RWPE2 (cell line): Measurements from ENCODE around the gene SERTM1.

Experiments used
- ATAC-seq: fragments of 200-7000 bp; cut with Tn5 transposase; 3 replicates; pipeline ENCODE4 v1.9.1; 2021; ENCODE audit warnings: low read depth
- DNase-seq: peaks from one replicate; pipeline ENCODE4 v3.0.0-alpha.2; 2020; ENCODE audit warnings: low spot score
- H3K27ac ChIP-seq: fragments of 450-650 bp; 2 replicates; pipeline ENCODE4 v1.5.1; 2017; ENCODE audit warnings: mild to moderate bottlenecking; ENCODE audit not compliant: poor library complexity, severe bottlenecking
- H3K27me3 ChIP-seq: fragments of 250-450 bp; sonication (Bioruptor Pico); 2 replicates; pipeline ENCODE4 v1.5.1; 2021; ENCODE audit warnings: mild to moderate bottlenecking, moderate library complexity; ENCODE audit not compliant: insufficient read depth, poor library complexity, severe bottlenecking
- H3K36me3 ChIP-seq: fragments of 250-450 bp; sonication (Bioruptor Pico); 2 replicates; pipeline ENCODE4 v1.5.1; 2020; ENCODE audit warnings: low read depth, mild to moderate bottlenecking, moderate library complexity
- H3K4me1 ChIP-seq: fragments of 250-450 bp; sonication (Bioruptor Pico); 2 replicates; pipeline ENCODE4 v1.5.1; 2021; ENCODE audit warnings: mild to moderate bottlenecking, moderate library complexity; ENCODE audit not compliant: insufficient read depth, poor library complexity, severe bottlenecking
- H3K4me3 ChIP-seq: fragments of 250-450 bp; sonication (Bioruptor Pico); 2 replicates; pipeline ENCODE4 v1.5.1; 2021; ENCODE audit warnings: mild to moderate bottlenecking, moderate library complexity; ENCODE audit not compliant: severe bottlenecking
- H3K9me3 ChIP-seq: fragments of 250-450 bp; sonication (Bioruptor Pico); 2 replicates; pipeline ENCODE4 v1.5.1; 2021; ENCODE audit warnings: mild to moderate bottlenecking, moderate library complexity; ENCODE audit not compliant: severe bottlenecking
- TF ChIP-seq, protein P1 (sequence below): fragments of 450-650 bp; IDR thresholded peaks from one replicate; pipeline ENCODE4 v1.5.1; 2017; ENCODE audit warnings: mild to moderate bottlenecking, moderate library complexity; ENCODE audit not compliant: poor library complexity, severe bottlenecking

SERTM1 gene

DNA sequence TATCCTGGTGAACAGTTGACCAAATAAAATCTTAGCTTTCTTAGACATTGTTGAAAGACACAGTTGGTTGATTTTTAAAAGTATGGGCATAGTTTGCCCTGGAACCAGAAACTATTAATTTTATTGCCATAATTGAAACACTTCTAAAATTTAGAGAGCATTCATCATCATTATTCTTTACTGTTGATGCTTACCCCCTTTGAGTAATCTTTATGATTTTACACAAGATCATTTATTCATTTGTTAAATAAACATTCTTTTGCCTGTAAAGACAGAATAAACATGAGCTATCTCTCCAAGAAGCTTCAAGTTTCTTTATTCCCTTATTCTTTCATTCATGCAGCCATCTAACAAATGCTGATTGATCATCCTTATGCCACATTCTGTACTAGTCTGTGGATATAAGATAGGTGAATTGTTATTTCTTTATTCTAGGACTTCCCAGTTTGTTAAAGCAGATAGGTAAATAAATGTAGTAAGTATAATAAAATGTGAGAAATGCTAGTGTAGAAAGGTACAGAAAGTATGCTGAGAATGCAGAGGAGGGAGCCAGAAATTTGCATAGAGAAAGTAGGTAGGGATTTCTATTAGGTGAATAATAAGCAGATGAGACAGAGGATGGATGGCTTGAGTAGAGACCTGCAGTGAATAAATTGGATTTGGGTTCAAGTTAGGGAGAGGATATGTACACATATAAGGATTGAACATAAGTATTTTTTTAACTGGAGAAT lies 8.2 kb downstream of the SERTM1 start:
- H3K27ac ChIP-seq, result no peak overlapping the region
- H3K36me3 ChIP-seq, result no peaks in the 10 kb centered on the region
- H3K4me3 ChIP-seq, result no peak overlapping the region
- DNase-seq (no peak), ATAC-seq (no peak)
- H3K4me1 ChIP-seq, result no peaks in the 10 kb centered on the region
- peaks cover 4% of the 10 kb centered on the region for H3K27me3 ChIP-seq
- TF ChIP-seq, protein P1, sequence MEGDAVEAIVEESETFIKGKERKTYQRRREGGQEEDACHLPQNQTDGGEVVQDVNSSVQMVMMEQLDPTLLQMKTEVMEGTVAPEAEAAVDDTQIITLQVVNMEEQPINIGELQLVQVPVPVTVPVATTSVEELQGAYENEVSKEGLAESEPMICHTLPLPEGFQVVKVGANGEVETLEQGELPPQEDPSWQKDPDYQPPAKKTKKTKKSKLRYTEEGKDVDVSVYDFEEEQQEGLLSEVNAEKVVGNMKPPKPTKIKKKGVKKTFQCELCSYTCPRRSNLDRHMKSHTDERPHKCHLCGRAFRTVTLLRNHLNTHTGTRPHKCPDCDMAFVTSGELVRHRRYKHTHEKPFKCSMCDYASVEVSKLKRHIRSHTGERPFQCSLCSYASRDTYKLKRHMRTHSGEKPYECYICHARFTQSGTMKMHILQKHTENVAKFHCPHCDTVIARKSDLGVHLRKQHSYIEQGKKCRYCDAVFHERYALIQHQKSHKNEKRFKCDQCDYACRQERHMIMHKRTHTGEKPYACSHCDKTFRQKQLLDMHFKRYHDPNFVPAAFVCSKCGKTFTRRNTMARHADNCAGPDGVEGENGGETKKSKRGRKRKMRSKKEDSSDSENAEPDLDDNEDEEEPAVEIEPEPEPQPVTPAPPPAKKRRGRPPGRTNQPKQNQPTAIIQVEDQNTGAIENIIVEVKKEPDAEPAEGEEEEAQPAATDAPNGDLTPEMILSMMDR, result no peak
- H3K9me3 ChIP-seq, result no peaks in the 10 kb centered on the region

DNA sequence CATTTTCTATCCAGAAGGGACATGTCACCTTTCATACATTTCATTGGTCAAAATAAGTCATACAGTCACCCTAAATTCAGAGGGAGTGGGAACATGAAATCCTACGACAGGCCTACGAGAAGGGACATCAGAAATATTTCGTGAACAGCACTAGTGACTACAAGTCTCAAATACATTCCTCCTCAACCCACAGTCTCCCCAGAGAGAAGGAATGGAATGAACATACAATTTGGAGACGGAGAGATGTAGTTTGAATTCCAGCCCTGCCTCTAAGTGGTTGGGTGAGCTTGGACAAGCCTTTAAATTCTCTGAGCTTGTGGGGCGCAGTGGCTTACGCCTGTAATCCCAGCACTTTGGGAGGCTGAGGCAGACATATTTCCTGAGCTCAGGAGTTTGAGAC lies 9.9 kb downstream of the SERTM1 start:
- ATAC-seq, result no peak
- no peak overlapping the region for H3K27ac ChIP-seq
- H3K4me3 ChIP-seq, result no peak overlapping the region
- no peaks in the 10 kb centered on the region for H3K27me3 ChIP-seq
- no peaks in the 10 kb centered on the region for H3K9me3 ChIP-seq
- TF ChIP-seq, protein P1, result no peak
- H3K36me3 ChIP-seq, result no peaks in the 10 kb centered on the region
- no peak for DNase-seq
- no peaks in the 10 kb centered on the region for H3K4me1 ChIP-seq

DNA sequence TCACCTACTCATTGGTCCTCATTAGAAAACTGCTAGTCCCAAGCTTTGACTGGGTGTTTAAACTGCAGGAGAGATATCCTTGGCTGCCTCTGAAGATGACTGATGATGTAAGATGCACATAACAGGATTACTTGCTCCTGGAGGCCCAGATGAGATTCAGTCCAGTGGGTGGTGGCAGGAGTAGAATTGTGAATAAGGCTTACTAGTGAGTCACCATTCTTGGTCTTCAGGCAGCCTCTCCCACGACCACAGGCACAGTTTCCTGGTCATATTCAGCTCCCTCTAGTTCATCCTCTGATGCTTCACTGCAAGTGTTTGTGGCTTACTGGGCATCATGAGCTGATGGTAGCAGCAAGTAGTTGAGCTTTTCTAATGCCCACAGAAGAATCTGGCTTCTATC lies 12.1 kb downstream of the SERTM1 start:
- no peak for ATAC-seq
- no peaks in the 10 kb centered on the region for H3K9me3 ChIP-seq
- no peaks in the 10 kb centered on the region for H3K36me3 ChIP-seq
- H3K27me3 ChIP-seq, result no peaks in the 10 kb centered on the region
- H3K4me3 ChIP-seq, result no peak overlapping the region
- no peaks in the 10 kb centered on the region for H3K4me1 ChIP-seq
- no peak overlapping the region for H3K27ac ChIP-seq
- DNase-seq, result no peak
- TF ChIP-seq, protein P1, result no peak

DNA sequence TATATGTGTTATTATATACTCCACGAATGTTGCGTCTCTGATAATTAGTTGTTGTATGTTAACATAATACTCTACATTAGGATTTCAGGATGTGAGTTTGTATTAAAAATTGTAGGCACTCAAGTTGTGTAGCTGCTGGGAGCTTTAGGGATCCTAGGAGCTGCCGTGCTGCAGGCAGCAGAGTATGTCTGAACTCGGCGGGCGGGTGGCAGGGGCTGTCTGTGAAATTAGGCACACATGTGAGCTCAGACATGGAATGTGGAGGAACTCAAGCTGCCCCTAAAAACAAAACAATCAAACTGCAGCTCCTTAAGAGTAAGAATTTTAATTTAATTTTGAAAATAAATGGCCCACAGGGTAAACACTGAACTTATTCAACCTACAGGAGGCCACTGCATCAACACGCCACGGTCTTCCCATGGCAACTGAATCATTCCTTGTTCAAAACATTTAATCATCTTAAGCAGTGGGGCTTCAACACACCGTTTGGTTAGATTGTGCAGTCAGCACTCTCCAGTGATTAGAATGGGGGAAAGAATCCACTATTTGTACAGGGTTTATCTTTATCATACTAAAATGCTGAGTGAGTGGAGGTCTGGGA lies 22.7 kb downstream of the SERTM1 start:
- no peak for DNase-seq
- H3K27ac ChIP-seq, result no peak overlapping the region
- H3K4me1 ChIP-seq, result no peaks in the 10 kb centered on the region
- TF ChIP-seq, protein P1, result no peak
- no peak overlapping the region for H3K4me3 ChIP-seq
- H3K36me3 ChIP-seq, result no peaks in the 10 kb centered on the region
- H3K27me3 ChIP-seq, result no peaks in the 10 kb centered on the region
- ATAC-seq, result no peak
- no peaks in the 10 kb centered on the region for H3K9me3 ChIP-seq

DNA sequence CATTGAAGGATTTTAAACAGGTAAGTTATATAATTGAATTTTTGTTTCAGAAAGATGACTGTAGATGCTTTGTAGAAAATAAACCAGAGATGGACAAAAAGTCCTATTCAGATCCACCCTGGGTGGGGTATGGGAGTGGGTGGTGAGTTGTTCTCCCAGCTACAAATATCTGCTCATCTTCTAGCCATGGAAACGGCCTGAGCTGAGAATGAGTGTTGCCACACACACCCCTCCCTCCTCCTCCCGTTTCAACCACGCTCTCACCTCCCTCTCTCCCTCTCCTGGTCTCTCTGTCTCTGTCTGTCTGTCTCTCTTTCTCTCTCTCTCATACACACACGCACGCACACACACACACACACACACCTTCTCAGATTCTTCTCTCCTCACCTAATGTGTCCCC lies 26.4 kb downstream of the SERTM1 start:
- H3K4me1 ChIP-seq, result no peaks in the 10 kb centered on the region
- TF ChIP-seq, protein P1, result no peak
- ATAC-seq, result no peak
- no peak overlapping the region for H3K27ac ChIP-seq
- H3K4me3 ChIP-seq, result no peak overlapping the region
- H3K36me3 ChIP-seq, result no peaks in the 10 kb centered on the region
- H3K27me3 ChIP-seq, result no peaks in the 10 kb centered on the region
- no peaks in the 10 kb centered on the region for H3K9me3 ChIP-seq
- no peak for DNase-seq
